CD4-positive, alpha-beta memory T cell (primary cell): Measurements from ENCODE around the gene BTLA. TPM values are rescaled to one million over a fixed set of nuclear protein-coding genes. Genes with fewer than 3 reads are reported as not detected.
"Not testable (repeated sequence)": the region's sequence is repeated elsewhere in the genome, so short reads cannot be mapped to it uniquely, and the experiment has no call there.

ENCODE experiments used
- CTCF ChIA-PET: fragments of 350-600 bp; sonication (Branson Sonifier 250); formaldehyde crosslinking; loops from one replicate; lab custom pipeline; 2021; ENCODE audit warnings: inconsistent platforms; ENCODE audit not compliant: partially characterized antibody; lab: Charles Lee
- POLR2A ChIA-PET: fragments of 350-600 bp; sonication (Branson Sonifier 250); formaldehyde crosslinking; loops from one replicate; lab custom pipeline; 2021; ENCODE audit not compliant: partially characterized antibody; lab: Charles Lee
- DNase-seq, 5 donors: peaks; one replicate each; pipeline versions ENCODE4 v3.0.0 to v3.0.0-alpha.2; 2020 to 2022; ENCODE audit warnings: mixed read lengths in 1 of 5
- H3K27ac ChIP-seq: one replicate; pipeline ENCODE4 v1.7.0; 2013; ENCODE audit warnings: low read depth, low read length
- H3K27me3 ChIP-seq: 2 replicates; pipeline ENCODE4 v1.7.0; 2013; ENCODE audit warnings: mild to moderate bottlenecking, low read length, moderate library complexity; ENCODE audit not compliant: insufficient read depth
- H3K36me3 ChIP-seq: 2 replicates; pipeline ENCODE4 v1.7.0; 2013; ENCODE audit warnings: mild to moderate bottlenecking, low read length, moderate library complexity; ENCODE audit not compliant: insufficient read depth
- H3K4me1 ChIP-seq: 2 replicates; pipeline ENCODE4 v1.7.0; 2013; ENCODE audit warnings: mild to moderate bottlenecking, low read length, moderate library complexity; ENCODE audit not compliant: insufficient read depth
- H3K4me3 ChIP-seq, 2 donors: one replicate each; pipeline ENCODE4 v1.7.0; 2013; ENCODE audit warnings: low read length in 2 of 2, mild to moderate bottlenecking in 1 of 2
- H3K9me3 ChIP-seq, 2 donors: one replicate each; pipeline ENCODE4 v1.7.0; 2013; ENCODE audit warnings: low read length in 2 of 2, control low read depth in 1 of 2; ENCODE audit not compliant: control insufficient read depth in 1 of 2
- H3K27ac Mint-ChIP-seq, 7 donors: one replicate each; pipeline ENCODE4 v1.8.0; 2020 to 2021; ENCODE audit warnings: mixed read lengths in 7 of 7, mild to moderate bottlenecking in 6 of 7, inconsistent platforms in 3 of 7, moderate library complexity in 3 of 7
- H3K27me3 Mint-ChIP-seq, 2 donors: one replicate each; pipeline ENCODE4 v1.8.0; 2020 to 2021; ENCODE audit warnings: mixed read lengths in 2 of 2
- H3K36me3 Mint-ChIP-seq, 2 donors: one replicate each; pipeline ENCODE4 v1.8.0; 2020 to 2021; ENCODE audit warnings: mixed read lengths in 2 of 2, inconsistent platforms in 1 of 2, mild to moderate bottlenecking in 1 of 2
- H3K4me1 Mint-ChIP-seq, 4 donors: one replicate each; pipeline ENCODE4 v1.8.0; 2020 to 2021; ENCODE audit warnings: mixed read lengths in 4 of 4, mild to moderate bottlenecking in 1 of 4
- H3K4me3 Mint-ChIP-seq, 8 donors: one replicate each; pipeline ENCODE4 v1.8.0; 2020 to 2021; ENCODE audit warnings: mixed read lengths in 8 of 8, mild to moderate bottlenecking in 7 of 8, moderate library complexity in 6 of 8, inconsistent platforms in 3 of 8
- H3K9me3 Mint-ChIP-seq, 8 donors: one replicate each; pipeline ENCODE4 v1.8.0; 2020 to 2021; ENCODE audit warnings: mixed read lengths in 8 of 8, mild to moderate bottlenecking in 5 of 8, inconsistent platforms in 3 of 8, moderate library complexity in 1 of 8
- intact Hi-C: fragments of 100-400 bp; cut with micrococcal nuclease; formaldehyde crosslinking; loops from one replicate; pipeline ENCODE4 v1.15.1; 2023
- polyA plus RNA-seq, 2 donors: library from polyadenylated mRNA; unstranded; fragments of 300-500 nt; fragmentation: Illumina TruSeq; gene quantifications; one replicate each; pipeline ENCODE4 v1.2.3, GENCODE V29; 2021
- total RNA-seq, 2 experiments: library from RNA; stranded (reverse); gene quantifications; one replicate each; pipeline ENCODE4 v1.2.3, GENCODE V29; 2021

The BTLA gene
- total and polyA plus RNA-seq, 4 experiments from 2014 or later: 17.5 to 24.9 (median 20.8) TPM

DNA sequence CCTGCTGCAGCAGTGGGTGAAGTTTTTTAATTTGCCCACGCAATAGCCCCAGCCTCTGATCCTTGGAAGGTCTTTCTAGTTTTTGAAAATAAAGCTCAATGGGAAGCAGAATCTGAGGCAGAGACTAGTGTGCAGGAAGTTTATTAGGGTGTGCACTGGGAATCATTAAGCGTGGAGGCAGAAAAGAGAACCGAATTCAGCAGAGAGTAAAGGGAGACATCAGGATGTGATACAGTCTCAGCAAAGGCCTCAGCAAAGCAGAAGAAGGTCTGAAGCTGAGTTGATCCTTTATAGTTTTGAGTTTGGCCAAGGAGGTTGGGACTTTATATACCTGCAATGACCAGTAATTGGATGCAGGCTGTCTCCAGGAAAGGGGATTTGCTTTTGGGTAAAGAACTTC lies 4.9 kb upstream of the BTLA start:
- H3K4me3 Mint-ChIP-seq: no peak overlapping the region
- H3K27ac Mint-ChIP-seq: no peak overlapping the region
- H3K4me1 Mint-ChIP-seq: peaks cover 11 to 22% (median 15%) of the 10 kb centered on the region in 4 donors
- DNase-seq: no peak
- ChIA-PET POLR2A (no interaction called here), CTCF (interaction anchor here (1.1 to 1.3 kb wide), 2 partner anchors 14 to 367 kb away, joined by 3 read pairs; no protein-coding TSS in a partner anchor)
- no peaks in the 10 kb centered on the region for H3K27me3 ChIP-seq
- H3K4me3 ChIP-seq: no peak overlapping the region
- no peaks in the 10 kb centered on the region for H3K9me3 ChIP-seq
- H3K27ac ChIP-seq: no peak overlapping the region
- peaks cover 0 to 5% of the 10 kb centered on the region in 2 donors for H3K36me3 Mint-ChIP-seq
- H3K36me3 ChIP-seq: no peaks in the 10 kb centered on the region
- intact Hi-C loops: no loop called here
- peaks cover 14% of the 10 kb centered on the region for H3K4me1 ChIP-seq
- H3K27me3 Mint-ChIP-seq: no peaks in the 10 kb centered on the region
- H3K9me3 Mint-ChIP-seq: no peaks in the 10 kb centered on the region

DNA sequence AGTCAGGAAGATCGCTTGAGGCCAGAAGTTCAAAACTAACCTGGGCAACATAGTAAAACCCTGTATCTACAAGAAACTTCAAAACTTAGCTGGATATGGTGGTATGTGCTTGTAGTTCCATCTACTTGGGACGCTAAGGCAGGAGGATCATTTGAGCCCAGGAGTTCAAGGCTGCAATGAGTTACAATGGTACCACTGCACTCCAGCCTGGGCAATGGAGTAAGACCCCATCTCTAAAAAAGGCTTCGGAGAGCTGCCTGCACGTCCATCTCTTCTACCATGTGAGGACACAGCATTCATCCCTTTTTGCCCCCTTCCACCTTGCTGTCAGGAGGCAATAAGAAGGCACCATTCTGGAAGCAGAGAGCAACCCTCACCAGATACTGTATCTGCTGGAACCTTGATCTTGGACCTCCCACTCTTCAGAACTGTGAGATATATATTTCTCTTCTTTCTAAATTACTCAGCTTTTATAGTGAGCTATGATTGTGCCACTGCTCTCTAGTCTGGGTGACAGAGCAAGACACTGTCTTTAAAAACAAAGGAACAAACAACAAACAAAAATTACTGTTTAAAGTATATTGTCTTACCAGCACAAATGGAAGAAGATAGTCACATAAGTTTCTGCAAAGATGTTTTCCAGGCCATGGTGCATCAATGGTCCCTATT lies 4.2 kb upstream of the BTLA start:
- Histone ChIP-seq H3K4me3 (no peak overlapping the region), H3K27ac (no peak overlapping the region), H3K27me3 (no peaks in the 10 kb centered on the region), H3K36me3 (no peaks in the 10 kb centered on the region), H3K9me3 (no peaks in the 10 kb centered on the region), H3K4me1 (peaks cover 14% of the 10 kb centered on the region)
- no peaks in the 10 kb centered on the region for H3K27me3 Mint-ChIP-seq
- no peaks in the 10 kb centered on the region for H3K9me3 Mint-ChIP-seq
- no peak overlapping the region for H3K27ac Mint-ChIP-seq
- ChIA-PET CTCF (interaction anchor here (1.1 to 1.6 kb wide), 3 partner anchors 15 to 367 kb away, joined by 3 read pairs; no protein-coding TSS in a partner anchor), POLR2A (no interaction called here)
- H3K36me3 Mint-ChIP-seq: peaks cover 0 to 11% of the 10 kb centered on the region in 2 donors
- intact Hi-C loops: no loop called here
- H3K4me1 Mint-ChIP-seq: peaks cover 11 to 23% (median 18%) of the 10 kb centered on the region in 4 donors
- H3K4me3 Mint-ChIP-seq: no peak overlapping the region
- DNase-seq: no peak

DNA sequence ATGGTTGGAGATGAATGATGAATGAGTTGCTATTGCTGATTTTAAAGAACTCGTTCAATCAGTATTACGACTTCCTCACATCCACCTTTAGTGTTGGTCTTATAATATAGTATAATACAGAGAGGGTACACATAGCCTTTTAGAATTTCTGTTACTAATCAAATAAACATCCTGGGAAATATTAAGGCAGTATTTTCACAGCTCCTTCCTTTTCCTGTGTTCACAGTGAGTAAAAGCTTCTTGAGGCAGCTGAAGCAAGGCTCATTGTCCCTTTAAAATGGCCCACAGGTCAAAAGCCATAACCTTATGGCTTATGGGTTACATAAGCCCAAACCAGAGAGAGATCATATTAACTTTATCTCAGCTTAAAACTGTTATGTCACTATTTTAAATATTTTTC lies 1.3 kb upstream of the BTLA start:
- no peaks in the 10 kb centered on the region for H3K9me3 Mint-ChIP-seq
- ChIA-PET POLR2A (interaction anchor here (0.6 to 4.0 kb wide), 8 partner anchors 12 to 373 kb away, joined by 3 to 32 read pairs (median 6); partner anchors contain the start of genes ATG3, CD200 and SLC35A5), CTCF (interaction anchor here (1.2 to 2.8 kb wide), 5 partner anchors 108 to 389 kb away, joined by 3 to 11 read pairs (median 4); no protein-coding TSS in a partner anchor)
- peak overlapping the region in 2 of 8 donors; percentile 3 to 94 for H3K4me3 Mint-ChIP-seq
- no peaks in the 10 kb centered on the region for H3K27me3 ChIP-seq
- H3K27ac Mint-ChIP-seq: peak overlapping the region in 5 of 7 donors; percentile 0 to 95 (median 55)
- H3K9me3 ChIP-seq: no peaks in the 10 kb centered on the region
- H3K4me1 ChIP-seq: peaks cover 31% of the 10 kb centered on the region
- H3K27ac ChIP-seq: no peak overlapping the region
- intact Hi-C loops: no loop called here
- peaks cover 22 to 48% (median 26%) of the 10 kb centered on the region in 4 donors for H3K4me1 Mint-ChIP-seq
- no peaks in the 10 kb centered on the region for H3K36me3 ChIP-seq
- no peak for DNase-seq
- H3K27me3 Mint-ChIP-seq: no peaks in the 10 kb centered on the region
- H3K4me3 ChIP-seq: no peak overlapping the region
- peaks cover 0 to 22% of the 10 kb centered on the region in 2 donors for H3K36me3 Mint-ChIP-seq

DNA sequence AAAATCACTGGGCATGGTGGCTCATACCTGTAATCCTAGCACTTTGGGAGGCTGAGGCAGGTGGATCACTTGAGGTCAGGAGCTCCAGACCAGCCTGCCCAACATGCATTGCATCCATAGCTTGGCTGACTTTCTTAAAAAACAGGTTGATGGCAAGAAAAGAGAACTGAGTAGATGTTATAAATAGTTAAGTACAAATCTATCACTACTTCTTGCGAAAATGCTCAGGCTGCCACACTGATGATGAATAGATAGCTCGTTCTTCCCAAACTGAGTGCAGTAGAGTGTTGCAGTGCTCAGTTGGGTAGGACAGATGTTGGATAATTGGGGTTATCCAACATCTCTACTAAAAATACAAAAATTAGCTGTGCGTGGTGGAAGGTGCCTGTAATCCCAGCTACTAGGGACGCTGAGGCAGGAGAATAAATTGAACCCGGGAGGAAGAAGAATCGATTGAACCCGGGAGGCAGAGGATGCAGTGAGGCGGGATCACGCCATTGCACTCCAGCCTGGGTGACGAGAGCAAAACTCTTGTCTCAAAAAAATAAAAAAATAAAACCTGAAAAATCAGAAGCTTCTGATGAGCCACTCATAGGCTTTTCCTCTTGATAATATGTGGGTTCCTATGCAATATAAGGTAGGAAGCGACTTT lies 1.2 kb downstream of the BTLA start:
- Mint-ChIP-seq H3K27me3 (no peaks in the 10 kb centered on the region), H3K36me3 (peaks cover 9 to 30% of the 10 kb centered on the region in 2 donors), H3K9me3 (no peaks in the 10 kb centered on the region), H3K27ac (peak overlapping the region; percentile 90 to 97 (median 94)), H3K4me1 (peaks cover 36 to 74% (median 47%) of the 10 kb centered on the region in 4 donors), H3K4me3 (peak overlapping the region; percentile 94 to 100 (median 97))
- no peaks in the 10 kb centered on the region for H3K27me3 ChIP-seq
- POLR2A ChIA-PET: interaction anchor here (0.8 to 4.0 kb wide), 14 partner anchors 9 to 1017 kb away, joined by 3 to 32 read pairs (median 6); partner anchors contain the start of genes ATG3, CD200, GCSAM and SLC35A5
- peak overlapping the region; percentile 57 for H3K27ac ChIP-seq
- H3K4me1 ChIP-seq: peaks cover 55% of the 10 kb centered on the region
- CTCF ChIA-PET: interaction anchor here (0.9 to 2.8 kb wide), 6 partner anchors 9 to 361 kb away, joined by 3 to 12 read pairs (median 6); partner anchors contain the start of gene CD200
- intact Hi-C loops: loop anchor here (2.0 kb wide), 3 partner anchors 21 to 63 kb away; partner anchors contain the start of gene ATG3
- H3K9me3 ChIP-seq: no peaks in the 10 kb centered on the region
- DNase-seq: no peak
- H3K36me3 ChIP-seq: no peaks in the 10 kb centered on the region
- peak overlapping the region; percentile 65 to 66 for H3K4me3 ChIP-seq

DNA sequence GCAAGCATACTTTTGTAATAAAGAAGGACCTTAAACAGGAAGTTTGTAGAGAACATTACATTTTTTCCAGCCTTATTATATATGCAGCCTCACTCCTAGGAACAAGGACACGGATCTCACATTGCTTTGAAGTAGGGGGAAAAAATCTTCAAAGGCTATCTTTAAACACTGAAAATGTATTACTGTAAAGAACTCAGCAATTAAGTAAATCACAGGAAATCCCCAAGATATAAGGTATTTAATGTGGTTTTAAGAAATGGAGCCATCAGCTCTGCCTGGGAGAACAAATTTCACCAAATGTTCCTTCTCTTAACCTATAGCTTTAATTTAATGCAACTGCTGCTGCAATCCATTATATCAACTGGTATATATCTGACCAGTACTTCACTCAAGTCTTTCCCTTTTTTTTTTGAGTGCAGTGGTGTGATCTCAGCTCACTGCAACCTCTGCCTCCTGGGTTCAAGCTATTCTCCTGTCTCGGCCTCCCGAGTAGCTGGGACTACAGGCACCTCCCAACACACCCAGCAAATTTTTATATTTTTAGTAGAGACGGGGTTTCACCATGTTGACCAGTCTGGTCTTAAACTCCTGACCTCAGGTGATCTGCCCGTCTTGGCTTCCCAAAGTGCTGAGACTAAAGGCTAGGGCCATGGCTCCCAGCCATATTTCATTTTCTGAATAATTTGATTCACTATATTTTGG lies 2.8 kb downstream of the BTLA start:
- no peaks in the 10 kb centered on the region for H3K9me3 ChIP-seq
- H3K4me3 ChIP-seq: peak overlapping the region; percentile 42 to 48
- peak overlapping the region; percentile 57 for H3K27ac ChIP-seq
- intact Hi-C loops: no loop called here
- H3K4me1 Mint-ChIP-seq: peaks cover 52 to 89% (median 61%) of the 10 kb centered on the region in 4 donors
- H3K27me3 ChIP-seq: no peaks in the 10 kb centered on the region
- peak overlapping the region; percentile 26 to 91 (median 84) for H3K27ac Mint-ChIP-seq
- H3K27me3 Mint-ChIP-seq: no peaks in the 10 kb centered on the region
- POLR2A ChIA-PET: interaction anchor here (1.0 to 1.5 kb wide), 3 partner anchors 18 to 66 kb away, joined by 3 to 12 read pairs (median 3); partner anchors contain the start of genes ATG3 and SLC35A5
- H3K4me1 ChIP-seq: peaks cover 70% of the 10 kb centered on the region
- CTCF ChIA-PET: interaction anchor here (1.5 kb wide), 1 partner anchor 23 kb away, joined by 4 read pairs; no protein-coding TSS in a partner anchor
- DNase-seq: peak in 4 of 5 donors; percentile 18 to 40 (median 24)
- no peaks in the 10 kb centered on the region for H3K36me3 ChIP-seq
- no peaks in the 10 kb centered on the region for H3K9me3 Mint-ChIP-seq
- peaks cover 9 to 39% of the 10 kb centered on the region in 2 donors for H3K36me3 Mint-ChIP-seq
- peak overlapping the region; percentile 79 to 99 (median 88) for H3K4me3 Mint-ChIP-seq

DNA sequence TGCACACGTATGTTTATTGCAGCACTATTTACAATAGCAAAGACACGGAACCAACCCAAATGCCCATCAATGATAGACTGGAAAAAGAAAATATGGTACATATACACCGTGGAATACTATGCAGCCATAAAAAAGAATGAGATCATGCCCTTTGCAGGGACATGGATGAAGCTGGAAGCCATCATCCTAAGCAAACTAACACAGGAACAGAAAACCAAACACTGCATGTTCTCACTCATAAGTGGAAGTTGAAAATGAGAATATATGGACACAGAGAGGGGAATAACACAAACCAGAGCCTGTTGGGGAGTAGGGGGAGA lies 4.9 kb downstream of the BTLA start:
- peak overlapping the region in 5 of 7 donors; percentile 70 to 87 (median 80) for H3K27ac Mint-ChIP-seq
- H3K27me3 Mint-ChIP-seq, H3K36me3 ChIP-seq, H3K27ac ChIP-seq, H3K27me3 ChIP-seq, POLR2A ChIA-PET, H3K9me3 Mint-ChIP-seq, H3K9me3 ChIP-seq, H3K4me3 ChIP-seq, DNase-seq, intact Hi-C loops: not testable (repeated sequence)
- CTCF ChIA-PET: interaction anchor here (1.8 kb wide), 1 partner anchor 39 kb away, joined by 4 read pairs; no protein-coding TSS in a partner anchor
- peak overlapping the region; percentile 29 to 94 (median 64) for H3K4me3 Mint-ChIP-seq
- H3K4me1 ChIP-seq: peaks cover 76% of the 10 kb centered on the region
- H3K4me1 Mint-ChIP-seq: peaks cover 58 to 96% (median 68%) of the 10 kb centered on the region in 4 donors
- peaks cover 9 to 37% of the 10 kb centered on the region in 2 donors for H3K36me3 Mint-ChIP-seq
